ENCODE measurements around the gene LKAAEAR1. TPM values are rescaled to one million over a fixed set of nuclear protein-coding genes. Genes with fewer than 3 reads are reported as not detected.

Gene LKAAEAR1
- polyA plus RNA-seq, 2 of the 4 experiments (the other 2 are of a cell fraction): 0.14 to 0.56 TPM

DNA sequence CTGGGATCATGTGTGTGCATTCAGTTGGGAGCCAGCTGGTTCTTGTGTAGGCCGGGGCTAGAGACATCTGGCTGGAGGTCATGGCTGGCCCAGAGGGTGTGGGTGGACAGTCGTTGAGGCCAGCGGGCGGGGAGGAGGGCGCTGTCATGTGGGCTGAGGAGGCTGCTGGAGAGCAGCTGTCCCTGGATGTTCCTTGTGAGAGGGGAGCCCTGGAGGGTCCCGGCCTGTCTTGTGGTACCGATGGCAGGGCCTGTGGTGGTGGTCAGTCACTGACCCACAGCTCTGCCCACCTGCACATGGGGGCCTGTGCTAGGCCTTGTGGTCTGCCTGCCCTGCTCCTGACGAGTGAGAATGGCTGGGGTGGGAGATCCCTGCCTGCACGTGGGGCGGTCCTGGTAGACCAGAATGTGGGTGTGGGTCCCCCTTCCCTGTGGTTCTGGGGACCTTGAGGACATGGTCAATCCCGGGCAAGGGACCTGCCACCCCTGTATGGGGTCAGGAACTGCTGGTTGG lies 50.2 kb downstream of the LKAAEAR1 start (continued):
- TF ChIP-seq, protein P1, sequence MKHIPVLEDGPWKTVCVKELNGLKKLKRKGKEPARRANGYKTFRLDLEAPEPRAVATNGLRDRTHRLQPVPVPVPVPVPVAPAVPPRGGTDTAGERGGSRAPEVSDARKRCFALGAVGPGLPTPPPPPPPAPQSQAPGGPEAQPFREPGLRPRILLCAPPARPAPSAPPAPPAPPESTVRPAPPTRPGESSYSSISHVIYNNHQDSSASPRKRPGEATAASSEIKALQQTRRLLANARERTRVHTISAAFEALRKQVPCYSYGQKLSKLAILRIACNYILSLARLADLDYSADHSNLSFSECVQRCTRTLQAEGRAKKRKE (CRISPR knock-in tag; IDR thresholded peaks at IDR 0.05; ENCODE audit: low read depth): no peak
- TF ChIP-seq FOSL2 (IDR thresholded peaks at IDR 0.05) (no peak), FOSL2 (CRISPR knock-in tag; IDR thresholded peaks at IDR 0.05) (no peak), SMC3 (IDR thresholded peaks at IDR 0.05) (no peak), CBX8 (IDR thresholded peaks at IDR 0.05) (no peak), PHF8 (IDR thresholded peaks at IDR 0.05; ENCODE audit: borderline replicate concordance, low read depth) (no peak)

Small RNAs within 50 kb of the gene (small RNA-seq; reads per million reads assigned to genes)
- 0 reads per million in 6 experiments for gene AL355803.1
- 0 to 2.1 (median 1.9) reads per million in 6 experiments for gene MIR6813

Other genes starting within 250 kb of the LKAAEAR1 start
- gene ABHD16B, start 222.9 kb downstream of the LKAAEAR1 start, polyA plus RNA-seq (2011; rRNA removed): not detected in 2 replicates
- not detected in 3 replicates for gene ABHD16B, start 222.9 kb downstream of the LKAAEAR1 start, polyA plus RNA-seq (2017; fragmentation: RNase III; extraction: RNeasy Plus Mini Kit Qiagen cat#74134 plus additional on column Dnase treatment)
- gene TPD52L2, start 219.1 kb downstream of the LKAAEAR1 start, polyA plus RNA-seq (2011; rRNA removed): 86.3 and 93.9 TPM in 2 replicates
- gene TPD52L2, start 219.1 kb downstream of the LKAAEAR1 start, polyA plus RNA-seq (2017; fragmentation: RNase III; extraction: RNeasy Plus Mini Kit Qiagen cat#74134 plus additional on column Dnase treatment): 94.1 to 102 TPM (median 99.0 TPM) in 3 replicates
- 20.3 and 20.4 TPM in 2 replicates for gene DNAJC5, start 189.3 kb downstream of the LKAAEAR1 start, polyA plus RNA-seq (2011; rRNA removed)
- gene DNAJC5, start 189.3 kb downstream of the LKAAEAR1 start, polyA plus RNA-seq (2017; fragmentation: RNase III; extraction: RNeasy Plus Mini Kit Qiagen cat#74134 plus additional on column Dnase treatment): 21.7 to 23.2 TPM (median 23.2 TPM) in 3 replicates
- 19.1 and 21.6 TPM in 2 replicates for gene UCKL1, start 128.0 kb downstream of the LKAAEAR1 start, polyA plus RNA-seq (2011; rRNA removed)
- gene UCKL1, start 128.0 kb downstream of the LKAAEAR1 start, polyA plus RNA-seq (2017; fragmentation: RNase III; extraction: RNeasy Plus Mini Kit Qiagen cat#74134 plus additional on column Dnase treatment): 30.4 to 32.5 TPM (median 31.8 TPM) in 3 replicates
- gene ZNF512B, start 114.5 kb downstream of the LKAAEAR1 start, polyA plus RNA-seq (2011; rRNA removed): 2.1 and 3.2 TPM in 2 replicates
- gene ZNF512B, start 114.5 kb downstream of the LKAAEAR1 start, polyA plus RNA-seq (2017; fragmentation: RNase III; extraction: RNeasy Plus Mini Kit Qiagen cat#74134 plus additional on column Dnase treatment): 14.4 to 17.6 TPM (median 16.8 TPM) in 3 replicates
- gene SAMD10, start 104.8 kb downstream of the LKAAEAR1 start, polyA plus RNA-seq (2011; rRNA removed): not detected in 2 replicates
- gene SAMD10, start 104.8 kb downstream of the LKAAEAR1 start, polyA plus RNA-seq (2017; fragmentation: RNase III; extraction: RNeasy Plus Mini Kit Qiagen cat#74134 plus additional on column Dnase treatment): not detected in 3 replicates
- gene PRPF6, start 103.3 kb downstream of the LKAAEAR1 start, polyA plus RNA-seq (2011; rRNA removed): 42.8 and 47.5 TPM in 2 replicates
- gene PRPF6, start 103.3 kb downstream of the LKAAEAR1 start, polyA plus RNA-seq (2017; fragmentation: RNase III; extraction: RNeasy Plus Mini Kit Qiagen cat#74134 plus additional on column Dnase treatment): 47.2 to 48.9 TPM (median 48.7 TPM) in 3 replicates
- 0.13 and 0.21 TPM in 2 replicates for gene C20orf204, start 48.2 kb downstream of the LKAAEAR1 start, polyA plus RNA-seq (2011; rRNA removed)
- gene C20orf204, start 48.2 kb downstream of the LKAAEAR1 start, polyA plus RNA-seq (2017; fragmentation: RNase III; extraction: RNeasy Plus Mini Kit Qiagen cat#74134 plus additional on column Dnase treatment): 0.49 to 0.69 TPM (median 0.59 TPM) in 3 replicates
- gene SOX18, start 34.8 kb downstream of the LKAAEAR1 start, polyA plus RNA-seq (2011; rRNA removed): 0.13 and 0.19 TPM in 2 replicates
- 0.92 to 1.4 TPM (median 1.3 TPM) in 3 replicates for gene SOX18, start 34.8 kb downstream of the LKAAEAR1 start, polyA plus RNA-seq (2017; fragmentation: RNase III; extraction: RNeasy Plus Mini Kit Qiagen cat#74134 plus additional on column Dnase treatment)
- 11.2 and 13.3 TPM in 2 replicates for gene TCEA2, start 21.2 kb downstream of the LKAAEAR1 start, polyA plus RNA-seq (2011; rRNA removed)
- 23.3 to 34.7 TPM (median 29.8 TPM) in 3 replicates for gene TCEA2, start 21.2 kb downstream of the LKAAEAR1 start, polyA plus RNA-seq (2017; fragmentation: RNase III; extraction: RNeasy Plus Mini Kit Qiagen cat#74134 plus additional on column Dnase treatment)
- 12.3 and 13.8 TPM in 2 replicates for gene RGS19, start 4.9 kb downstream of the LKAAEAR1 start, polyA plus RNA-seq (2011; rRNA removed)
- gene RGS19, start 4.9 kb downstream of the LKAAEAR1 start, polyA plus RNA-seq (2017; fragmentation: RNase III; extraction: RNeasy Plus Mini Kit Qiagen cat#74134 plus additional on column Dnase treatment): 16.1 to 18.8 TPM (median 16.5 TPM) in 3 replicates
- 0.54 and 0.98 TPM in 2 replicates for gene OPRL1, start 4.3 kb downstream of the LKAAEAR1 start, polyA plus RNA-seq (2011; rRNA removed)
- 0.83 to 1.5 TPM (median 1.2 TPM) in 3 replicates for gene OPRL1, start 4.3 kb downstream of the LKAAEAR1 start, polyA plus RNA-seq (2017; fragmentation: RNase III; extraction: RNeasy Plus Mini Kit Qiagen cat#74134 plus additional on column Dnase treatment)
- not detected in 2 replicates for gene NPBWR2, start 23.2 kb upstream of the LKAAEAR1 start, polyA plus RNA-seq (2011; rRNA removed)
- gene NPBWR2, start 23.2 kb upstream of the LKAAEAR1 start, polyA plus RNA-seq (2017; fragmentation: RNase III; extraction: RNeasy Plus Mini Kit Qiagen cat#74134 plus additional on column Dnase treatment): not detected in 3 replicates
- gene MYT1, start 80.1 kb upstream of the LKAAEAR1 start, polyA plus RNA-seq (2011; rRNA removed): 0.22 and 0.29 TPM in 2 replicates
- gene MYT1, start 80.1 kb upstream of the LKAAEAR1 start, polyA plus RNA-seq (2017; fragmentation: RNase III; extraction: RNeasy Plus Mini Kit Qiagen cat#74134 plus additional on column Dnase treatment): 0.21 to 0.26 TPM (median 0.26 TPM) in 3 replicates
- 36.1 and 41.8 TPM in 2 replicates for gene PCMTD2, start 171.3 kb upstream of the LKAAEAR1 start, polyA plus RNA-seq (2011; rRNA removed)
- 16.5 to 21.5 TPM (median 19.9 TPM) in 3 replicates for gene PCMTD2, start 171.3 kb upstream of the LKAAEAR1 start, polyA plus RNA-seq (2017; fragmentation: RNase III; extraction: RNeasy Plus Mini Kit Qiagen cat#74134 plus additional on column Dnase treatment)

Data from A549 (cell line).